ENCODE measurements around the gene HOXA10.

HOXA10 gene

GRCh38 chr7:27165089-27165995 is 8.8 kb downstream of the HOXA10 start, which contains the start of gene HOXA9:
TSS of gene HOXA9 (minus strand) at chr7:27165537. CDS start at chr7:27165457, 80 bp downstream.
- DNase-seq: no peak

- DNase-seq: no peak
Measured at GRCh38 chr7:27164367-27165088, 9.6 kb downstream of the HOXA10 start.

GRCh38 chr7:27164045-27164366 is 10.1 kb downstream of the HOXA10 start:
- no peak for DNase-seq

- no peak for DNase-seq
Measured at GRCh38 chr7:27163288-27164044, 10.7 kb downstream of the HOXA10 start.

- no peak for DNase-seq
Measured at GRCh38 chr7:27162561-27163287, 11.4 kb downstream of the HOXA10 start.

- no peak for DNase-seq
Measured at GRCh38 chr7:27161721-27162560, 12.2 kb downstream of the HOXA10 start.

- DNase-seq: no peak
Measured at GRCh38 chr7:27161214-27161720, 12.9 kb downstream of the HOXA10 start.

GRCh38 chr7:27160546-27161213 is 13.4 kb downstream of the HOXA10 start:
- DNase-seq: peak; percentile 62

- DNase-seq: no peak
Measured at GRCh38 chr7:27160145-27160545, 14.0 kb downstream of the HOXA10 start.

- no peak for DNase-seq
Measured at GRCh38 chr7:27159266-27160144, 14.6 kb downstream of the HOXA10 start.

GRCh38 chr7:27158436-27159265 is 15.5 kb downstream of the HOXA10 start:
- no peak for DNase-seq

- no peak for DNase-seq
Measured at GRCh38 chr7:27157702-27158431, 16.3 kb downstream of the HOXA10 start.

GRCh38 chr7:27156916-27157701 is 17.0 kb downstream of the HOXA10 start:
- no peak for DNase-seq

GRCh38 chr7:27156508-27156898 is 17.6 kb downstream of the HOXA10 start, which contains the start of gene HOXA7:
TSS of gene HOXA7 (minus strand) at chr7:27156675. CDS start at chr7:27156545, 130 bp downstream.
- no peak for DNase-seq

- no peak for DNase-seq
Measured at GRCh38 chr7:27155816-27156507, 18.2 kb downstream of the HOXA10 start.

All from hippocampal formation (tissue), 2 donors.